NK-92 treated with Interleukin-12 subunit alpha and Interleukin-12 subunit beta, amount 100 ng/mL, for 24 hours (cell line): ENCODE results near the gene RNF183.
"Not testable (repeated sequence)": the region's sequence is repeated elsewhere in the genome, so short reads cannot be mapped to it uniquely, and the experiment has no call there.

Source experiments
- DNase-seq: peaks from one replicate; lab custom pipeline; 2025; lab: John Stamatoyannopoulos, UW

Gene RNF183

DNA sequence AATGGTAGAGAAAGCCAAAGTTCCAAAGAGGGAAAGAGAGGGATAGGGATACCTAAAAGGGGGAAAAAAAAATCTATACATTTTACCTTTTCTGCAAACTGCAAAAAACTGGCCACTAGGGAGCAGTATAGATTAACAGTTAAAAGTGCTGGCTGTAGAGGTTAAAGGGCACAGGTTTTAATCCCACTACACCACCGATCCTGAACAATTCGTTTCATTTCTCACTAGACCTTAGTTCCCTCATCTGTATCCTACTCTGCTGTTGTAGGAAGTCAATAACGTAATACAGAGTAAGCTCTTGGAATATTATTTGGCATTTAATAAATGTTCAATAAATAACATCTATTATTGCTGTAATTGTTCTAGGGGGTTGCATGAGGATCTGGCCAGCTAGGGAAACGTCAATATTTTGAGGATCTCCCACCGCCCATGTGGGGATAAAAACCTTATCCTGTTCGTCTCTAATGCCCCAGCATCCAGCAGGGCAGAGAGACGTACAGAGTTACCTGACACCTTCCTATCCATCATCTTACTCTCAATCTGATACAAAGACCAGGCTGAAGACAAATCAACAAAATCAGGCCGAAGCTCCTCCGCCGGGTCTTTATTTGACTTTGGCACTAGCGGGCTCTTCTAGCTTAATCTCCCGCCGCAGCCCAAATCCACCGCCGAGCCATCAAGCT lies 28.6 kb downstream of the RNF183 start:
- no peak for DNase-seq

DNA sequence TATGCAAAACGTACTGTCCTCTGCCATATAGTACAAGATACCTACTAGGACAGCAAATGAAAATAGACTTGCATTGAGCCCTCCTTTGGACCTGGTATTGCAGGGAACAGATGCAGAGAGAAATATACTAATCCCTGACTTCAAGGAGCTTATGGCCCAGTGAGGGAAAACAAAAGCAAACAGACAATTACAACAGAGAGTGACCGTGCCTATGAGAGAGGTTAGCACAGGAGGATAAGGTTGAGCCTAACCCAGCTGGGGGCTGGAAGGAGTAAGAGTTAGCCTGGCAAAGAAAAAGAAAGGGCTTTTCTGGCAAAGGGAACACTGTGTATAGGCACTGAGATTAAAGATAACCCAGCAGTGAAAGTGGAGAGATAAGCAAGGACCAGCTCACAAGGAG lies 33.3 kb downstream of the RNF183 start:
- DNase-seq: no peak

DNA sequence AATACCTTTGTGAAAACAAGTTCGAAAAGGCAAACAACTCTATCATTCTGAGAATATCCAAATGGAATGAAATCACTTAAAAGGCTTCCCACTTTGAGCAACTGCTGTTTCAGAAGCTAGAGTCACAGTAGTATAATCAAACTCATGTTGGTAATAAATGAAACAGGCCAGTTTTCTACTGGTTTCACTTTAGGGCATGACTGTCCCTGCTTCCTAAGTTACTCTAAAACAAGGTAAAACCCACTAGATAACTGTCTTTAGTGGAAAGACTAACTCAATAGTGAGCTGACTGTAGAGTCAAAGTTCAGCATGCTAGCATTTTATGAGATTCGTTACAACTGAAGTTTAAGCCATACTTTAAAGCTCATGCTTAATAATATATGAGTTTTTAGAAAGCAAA lies 33.8 kb downstream of the RNF183 start:
- no peak for DNase-seq

DNA sequence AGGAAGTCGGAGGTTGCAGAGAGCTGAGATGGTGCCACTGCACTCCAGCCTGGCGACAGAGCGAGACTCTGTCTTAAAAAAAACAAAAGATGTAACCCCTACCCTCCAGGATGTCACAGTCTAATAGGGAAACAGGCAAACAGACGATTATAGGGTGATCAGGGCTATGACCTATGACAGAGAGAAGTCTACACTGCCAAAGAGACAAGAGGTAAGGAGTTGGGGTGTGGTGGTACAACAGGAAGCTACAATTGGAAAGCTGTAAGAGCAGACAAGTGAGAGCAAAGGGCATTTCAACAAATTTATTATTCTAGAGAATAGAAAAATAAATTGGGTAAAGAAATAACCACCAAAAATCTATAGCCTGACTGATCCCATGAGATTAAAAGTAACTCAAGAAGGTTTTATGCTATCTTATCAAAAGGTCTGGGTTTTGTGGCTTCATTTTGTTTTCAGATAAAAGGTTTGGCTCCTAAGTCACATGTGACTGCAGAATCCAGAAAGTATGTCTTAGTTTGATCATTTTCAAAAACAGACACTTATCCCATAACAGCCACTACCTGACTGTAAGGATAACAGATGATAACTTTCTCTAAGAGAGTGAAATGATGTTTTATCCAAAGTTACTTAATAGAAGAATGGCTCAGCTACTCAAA lies 35.1 kb downstream of the RNF183 start:
- DNase-seq: no peak

- no peak for DNase-seq
These were observed 37.0 kb downstream of the RNF183 start for GRCh38 chr9:113266174-113266573.

- DNase-seq: no peak
These were observed 41.1 kb downstream of the RNF183 start for GRCh38 chr9:113261917-113262671.

DNA sequence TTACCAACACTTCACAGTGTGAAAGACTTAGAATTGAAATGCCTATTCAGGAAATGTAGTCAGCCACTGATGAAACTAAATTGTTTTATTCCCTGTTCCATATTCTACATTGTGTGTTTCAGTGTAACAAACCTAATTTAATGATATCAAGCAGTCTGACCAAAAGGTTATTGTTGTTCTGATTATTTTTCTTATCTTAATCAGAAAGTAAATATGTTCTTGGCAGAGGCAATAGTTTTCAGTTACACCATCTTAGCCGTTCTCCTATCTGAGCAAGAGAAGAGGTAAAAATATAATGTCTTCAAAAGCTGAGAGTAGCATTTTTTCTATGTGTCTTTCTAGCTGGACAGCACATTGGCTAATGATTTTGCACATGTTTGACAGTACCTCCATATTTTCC lies 44.9 kb downstream of the RNF183 start:
- DNase-seq: no peak

DNA sequence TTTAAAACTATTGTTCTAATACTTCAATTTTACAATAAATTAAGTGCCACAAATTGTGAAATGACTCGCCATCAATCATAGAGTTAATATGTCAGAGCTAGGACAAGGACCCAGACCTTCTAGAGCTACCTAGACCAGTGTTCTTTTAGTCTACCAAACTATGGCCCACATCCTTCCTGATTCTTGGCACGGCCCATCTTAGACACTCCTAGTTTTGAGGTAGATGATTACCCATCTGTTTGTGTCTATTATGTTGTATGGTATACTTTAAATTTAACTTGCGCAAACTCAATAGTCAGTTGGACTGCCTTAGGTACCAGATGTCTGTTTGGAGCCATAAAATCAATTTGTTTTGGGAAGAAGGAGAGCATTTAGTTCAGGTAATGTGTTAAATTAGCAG lies 45.3 kb downstream of the RNF183 start:
- no peak for DNase-seq

GRCh38 chr9:113255438-113255837 lies 47.7 kb downstream of the RNF183 start:
- DNase-seq: no peak

DNA sequence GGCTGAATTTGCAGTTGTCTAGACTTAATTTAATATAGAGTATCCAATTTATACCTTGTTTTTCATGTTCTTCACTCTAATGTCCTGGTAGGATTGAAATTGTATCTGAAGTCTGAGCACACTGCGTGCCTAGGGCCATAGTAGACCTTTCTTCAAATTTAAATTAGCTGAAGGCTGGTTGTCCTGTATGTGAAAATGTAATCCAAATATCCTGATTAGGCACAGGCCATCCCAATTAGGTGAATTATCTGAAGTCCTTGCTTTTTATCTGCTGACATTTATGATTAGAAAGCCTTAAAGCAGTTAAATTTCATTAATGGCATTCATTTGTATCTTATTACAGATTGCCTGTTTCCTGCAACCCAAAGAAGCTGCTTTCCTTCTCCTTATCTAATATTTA lies 48.2 kb downstream of the RNF183 start:
- DNase-seq: no peak

GRCh38 chr9:113250807-113251206 lies 52.4 kb downstream of the RNF183 start:
- no peak for DNase-seq

DNA sequence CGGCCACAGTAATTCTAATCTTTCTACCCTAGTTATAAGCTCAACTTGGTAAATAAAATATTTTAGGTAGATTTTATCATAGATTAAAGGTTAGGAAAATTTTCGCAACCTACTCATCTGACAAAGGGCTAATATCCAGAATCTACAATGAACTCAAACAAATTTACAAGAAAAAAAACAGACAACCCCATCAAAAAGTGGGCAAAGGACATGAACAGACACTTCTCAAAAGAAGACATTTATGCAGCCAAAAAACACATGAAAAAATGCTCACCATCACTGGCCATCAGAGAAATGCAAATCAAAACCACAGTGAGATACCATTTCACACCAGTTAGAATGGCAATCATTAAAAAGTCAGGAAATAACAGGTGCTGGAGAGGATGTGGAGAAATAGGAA lies 53.5 kb downstream of the RNF183 start:
- not testable (repeated sequence) for DNase-seq

DNA sequence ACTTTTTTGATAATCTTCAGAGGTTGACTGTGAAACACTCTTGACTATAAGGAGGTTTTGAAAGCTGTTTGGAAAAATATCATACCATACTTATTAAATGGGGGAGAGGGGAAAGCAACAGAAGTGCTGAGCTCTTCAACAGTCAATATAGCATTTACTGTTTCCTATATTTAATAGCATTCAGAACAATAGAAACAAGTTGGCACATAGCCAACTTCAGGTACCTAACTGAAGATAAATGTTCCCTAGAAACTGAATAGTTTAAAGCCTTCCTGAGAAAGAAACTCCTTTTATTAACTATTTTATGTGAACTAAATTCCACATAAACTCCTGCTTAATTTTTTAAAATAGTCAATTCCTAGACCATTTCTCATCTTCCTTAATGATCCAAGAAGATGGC lies 55.5 kb downstream of the RNF183 start:
- no peak for DNase-seq
